SJCRH30 (cell line): ENCODE measurements around the gene SLC2A2. TPM values are rescaled to one million over a fixed set of nuclear protein-coding genes. Genes with fewer than 3 reads are reported as not detected.
A peak's percentile ranks its signal among the peaks of the same experiment; 100 is the strongest.
"Not testable (repeated sequence)": the region's sequence is repeated elsewhere in the genome, so short reads cannot be mapped to it uniquely, and the experiment has no call there.

Source experiments
- DNase-seq, 2 experiments: peaks; one replicate each; pipeline ENCODE4 v3.0.0-alpha.2; 2015 to 2020
- H3K27ac ChIP-seq: fragments of 250-450 bp; sonication (Bioruptor Pico); 2 replicates; pipeline ENCODE4 v1.5.1; 2020; ENCODE audit warnings: mild to moderate bottlenecking, moderate library complexity
- H3K27me3 ChIP-seq: fragments of 250-450 bp; sonication (Bioruptor Pico); 2 replicates; pipeline ENCODE4 v1.5.1; 2020; ENCODE audit warnings: mild to moderate bottlenecking, moderate library complexity
- H3K36me3 ChIP-seq: fragments of 250-450 bp; sonication (Bioruptor Pico); 2 replicates; pipeline ENCODE4 v1.5.1; 2020; ENCODE audit warnings: mild to moderate bottlenecking, moderate library complexity
- H3K4me1 ChIP-seq: fragments of 250-450 bp; sonication (Bioruptor Pico); 2 replicates; pipeline ENCODE4 v1.5.1; 2020; ENCODE audit warnings: mild to moderate bottlenecking, moderate library complexity
- H3K4me3 ChIP-seq: fragments of 250-450 bp; sonication (Bioruptor Pico); 2 replicates; pipeline ENCODE4 v1.5.1; 2020; ENCODE audit warnings: mild to moderate bottlenecking, moderate library complexity
- H3K9me3 ChIP-seq: fragments of 250-450 bp; sonication (Bioruptor Pico); replicated peaks from 2 replicates; pipeline ENCODE4 v1.5.1; 2020; ENCODE audit warnings: mild to moderate bottlenecking, moderate library complexity
- total RNA-seq: library from RNA; depleted of rRNA; stranded (reverse); fragments of >200 nt; shearing (Covaris generic); gene quantifications from 2 replicates; pipeline ENCODE4 v1.2.3, GENCODE V29; 2014

Gene SLC2A2
- total RNA-seq, 1 experiment from 2014 or later = not detected

DNA sequence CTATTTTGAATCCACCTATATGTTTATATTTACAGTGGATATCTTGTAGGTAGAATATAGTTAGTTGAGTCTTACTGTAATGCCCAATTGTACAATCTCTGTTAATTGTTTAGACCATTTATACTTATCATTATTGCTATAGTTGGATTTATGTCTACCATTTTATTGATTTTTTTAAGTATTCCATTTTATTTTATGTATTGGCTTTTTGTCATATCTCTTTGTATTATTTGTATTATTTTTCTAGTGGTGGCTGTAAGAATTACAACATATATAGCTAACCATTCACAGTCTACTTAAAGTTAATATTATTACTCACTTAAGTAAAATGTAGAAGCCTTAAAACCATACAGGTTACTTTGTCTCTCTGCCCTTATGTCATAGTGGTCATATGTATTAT lies 46.1 kb downstream of the SLC2A2 start:
- Histone ChIP-seq H3K27me3 (no peaks in the 10 kb centered on the region), H3K4me3 (no peak overlapping the region), H3K27ac (no peak overlapping the region), H3K9me3 (no peaks in the 10 kb centered on the region), H3K4me1 (no peaks in the 10 kb centered on the region), H3K36me3 (no peaks in the 10 kb centered on the region)
- no peak for DNase-seq

GRCh38 chr3:170977949-170978745 lies 48.4 kb downstream of the SLC2A2 start:
- Histone ChIP-seq H3K36me3 (no peaks in the 10 kb centered on the region), H3K27ac (no peak overlapping the region), H3K4me1 (no peaks in the 10 kb centered on the region), H3K4me3 (no peak overlapping the region), H3K27me3 (no peaks in the 10 kb centered on the region), H3K9me3 (no peaks in the 10 kb centered on the region)
- DNase-seq = no peak

GRCh38 chr3:170976190-170976519 lies 50.4 kb downstream of the SLC2A2 start:
- Histone ChIP-seq H3K9me3 (no peaks in the 10 kb centered on the region), H3K27me3 (no peaks in the 10 kb centered on the region), H3K4me3 (no peak overlapping the region), H3K36me3 (no peaks in the 10 kb centered on the region), H3K27ac (no peak overlapping the region), H3K4me1 (no peaks in the 10 kb centered on the region)
- no peak for DNase-seq

GRCh38 chr3:170975283-170976189 lies 51.0 kb downstream of the SLC2A2 start:
- H3K9me3 ChIP-seq = no peaks in the 10 kb centered on the region
- H3K36me3 ChIP-seq = no peaks in the 10 kb centered on the region
- no peaks in the 10 kb centered on the region for H3K4me1 ChIP-seq
- no peak for DNase-seq
- H3K4me3 ChIP-seq = no peak overlapping the region
- H3K27ac ChIP-seq = no peak overlapping the region
- no peaks in the 10 kb centered on the region for H3K27me3 ChIP-seq

DNA sequence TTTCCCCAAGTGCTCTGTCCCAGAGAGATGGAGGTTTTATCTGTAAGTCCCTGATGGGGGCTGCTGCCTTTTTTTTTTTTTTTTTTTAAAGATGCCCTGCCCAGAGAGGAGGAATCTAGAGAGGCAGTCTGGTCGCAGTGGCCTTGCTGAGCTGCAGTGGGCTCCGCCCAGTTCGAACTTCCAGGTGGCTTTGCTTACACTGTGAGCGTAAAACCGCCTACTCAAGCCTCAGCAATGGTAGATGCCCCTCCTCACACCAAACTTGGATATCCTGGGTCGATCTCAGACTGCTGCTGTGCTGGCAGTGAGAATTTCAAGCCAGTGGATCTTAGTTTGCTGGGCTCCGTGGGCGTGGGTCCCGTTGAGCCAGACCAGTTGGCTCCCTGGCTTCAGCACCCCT lies 51.6 kb downstream of the SLC2A2 start:
- DNase-seq = no peak
- Histone ChIP-seq H3K36me3 (no peaks in the 10 kb centered on the region), H3K27me3 (no peaks in the 10 kb centered on the region), H3K4me3 (no peak overlapping the region), H3K27ac (no peak overlapping the region), H3K9me3 (no peaks in the 10 kb centered on the region), H3K4me1 (no peaks in the 10 kb centered on the region)

GRCh38 chr3:170972917-170973316 lies 53.6 kb downstream of the SLC2A2 start:
- DNase-seq, H3K27ac ChIP-seq, H3K9me3 ChIP-seq, H3K27me3 ChIP-seq, H3K36me3 ChIP-seq, H3K4me3 ChIP-seq, H3K4me1 ChIP-seq: not testable (repeated sequence)

DNA sequence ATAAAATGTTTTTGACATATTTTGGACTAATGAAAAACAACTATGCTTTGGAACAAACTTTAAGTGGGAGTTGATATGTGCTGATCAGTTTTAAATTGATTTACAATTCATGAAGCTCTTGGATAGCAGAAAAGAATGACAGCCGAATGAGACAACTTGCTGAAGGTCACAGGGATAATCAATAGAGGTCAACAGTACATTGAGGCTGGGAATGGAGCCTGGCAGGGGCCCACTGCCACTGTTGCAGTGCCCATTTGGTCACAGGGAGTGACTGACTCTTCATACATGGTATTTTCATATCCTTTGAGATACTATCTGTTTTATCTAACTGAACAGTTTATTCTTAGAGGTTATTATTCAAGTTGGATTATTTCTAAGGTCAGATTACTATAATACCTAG lies 59.4 kb downstream of the SLC2A2 start:
- no peaks in the 10 kb centered on the region for H3K36me3 ChIP-seq
- DNase-seq = no peak
- no peaks in the 10 kb centered on the region for H3K9me3 ChIP-seq
- H3K27me3 ChIP-seq = no peaks in the 10 kb centered on the region
- H3K27ac ChIP-seq = no peak overlapping the region
- H3K4me3 ChIP-seq = no peak overlapping the region
- H3K4me1 ChIP-seq = no peaks in the 10 kb centered on the region; the same call in 1 of the 2 replicates

- no peaks in the 10 kb centered on the region for H3K36me3 ChIP-seq
- H3K9me3 ChIP-seq = no peaks in the 10 kb centered on the region
- no peak for DNase-seq
- H3K4me3 ChIP-seq = no peak overlapping the region
- H3K4me1 ChIP-seq = no peaks in the 10 kb centered on the region; the same call in 1 of the 2 replicates
- H3K27ac ChIP-seq = no peak overlapping the region
- H3K27me3 ChIP-seq = no peaks in the 10 kb centered on the region
Observed at GRCh38 chr3:170966495-170966894, 60.0 kb downstream of the SLC2A2 start.

DNA sequence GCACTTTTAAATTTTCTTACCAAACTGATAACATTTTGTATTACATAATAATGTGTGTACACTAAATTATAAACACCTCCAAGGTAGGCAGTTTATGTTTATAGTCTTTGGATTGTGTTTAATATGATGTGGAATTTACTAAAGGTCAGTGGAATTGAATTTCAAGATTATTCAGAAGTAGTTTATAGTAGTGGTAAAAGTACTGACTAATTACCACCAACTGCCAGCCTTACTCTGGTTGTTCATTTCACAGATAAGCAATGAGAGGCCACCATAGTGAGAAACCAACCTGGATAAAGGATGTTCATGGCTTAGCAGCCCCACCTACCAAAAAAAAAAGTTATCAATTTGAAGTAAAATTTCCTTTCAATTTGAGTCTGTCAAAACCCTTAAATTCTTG lies 64.1 kb downstream of the SLC2A2 start:
- Histone ChIP-seq H3K4me1 (no peaks in the 10 kb centered on the region; the same call in 1 of the 2 replicates), H3K27me3 (no peaks in the 10 kb centered on the region), H3K36me3 (no peaks in the 10 kb centered on the region), H3K4me3 (no peak overlapping the region), H3K9me3 (no peaks in the 10 kb centered on the region), H3K27ac (no peak overlapping the region)
- no peak for DNase-seq

GRCh38 chr3:170961616-170962400 lies 64.7 kb downstream of the SLC2A2 start:
- Histone ChIP-seq H3K36me3 (no peaks in the 10 kb centered on the region), H3K27me3 (no peaks in the 10 kb centered on the region), H3K9me3 (no peaks in the 10 kb centered on the region), H3K4me1 (no peaks in the 10 kb centered on the region; the same call in 1 of the 2 replicates), H3K4me3 (no peak overlapping the region), H3K27ac (no peak overlapping the region)
- DNase-seq = peak in 1 of 2 experiments; percentile 52

DNA sequence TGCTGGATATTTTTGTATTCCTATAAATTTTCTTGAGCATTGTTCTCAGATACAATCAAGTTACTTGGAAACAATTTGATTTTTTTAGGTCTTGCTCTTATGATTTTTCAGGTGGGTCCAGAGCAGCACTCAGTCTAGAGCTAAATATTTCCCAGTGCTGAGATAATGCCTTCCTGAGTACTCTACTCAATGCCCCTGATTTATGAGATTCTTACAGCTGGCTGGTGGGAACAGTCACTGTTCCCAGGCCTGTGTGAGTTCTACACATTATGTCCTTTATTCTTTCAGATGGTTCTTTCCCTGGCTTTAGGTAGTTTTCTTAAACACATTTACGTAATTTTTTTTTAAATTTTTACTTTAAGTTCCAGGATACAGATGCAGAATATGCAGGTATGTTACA lies 67.1 kb downstream of the SLC2A2 start:
- Histone ChIP-seq H3K4me3 (no peak overlapping the region), H3K27me3 (no peaks in the 10 kb centered on the region), H3K9me3 (no peaks in the 10 kb centered on the region), H3K27ac (no peak overlapping the region), H3K36me3 (no peaks in the 10 kb centered on the region), H3K4me1 (peaks cover 5% of the 10 kb centered on the region)
- DNase-seq = no peak

- Histone ChIP-seq H3K4me1 (peaks cover 5% of the 10 kb centered on the region; the same call in 1 of the 2 replicates), H3K27ac (no peak overlapping the region), H3K9me3 (no peaks in the 10 kb centered on the region), H3K4me3 (no peak overlapping the region), H3K27me3 (no peaks in the 10 kb centered on the region), H3K36me3 (no peaks in the 10 kb centered on the region)
- DNase-seq = no peak
Observed at GRCh38 chr3:170956647-170957046, 69.9 kb downstream of the SLC2A2 start.

DNA sequence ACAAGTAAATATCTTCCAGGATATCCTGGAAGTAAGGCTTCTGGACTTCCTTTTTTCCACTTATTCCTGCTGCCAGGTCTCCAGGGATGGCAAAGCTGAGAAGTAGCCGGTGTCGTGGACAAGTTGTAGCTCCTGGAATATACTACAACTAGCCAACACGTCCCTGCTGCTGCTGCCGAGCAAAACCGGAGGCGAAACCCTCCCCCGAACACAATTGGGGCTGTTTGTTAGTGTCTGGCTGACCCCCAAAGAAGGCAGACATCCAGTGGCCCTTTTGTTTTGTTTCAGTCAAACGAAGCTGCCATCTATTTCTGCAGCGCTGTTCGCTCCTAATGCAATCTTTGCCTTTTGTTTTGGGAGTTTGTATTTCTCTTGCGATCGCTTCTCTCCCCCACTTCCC lies 72.8 kb downstream of the SLC2A2 start:
- DNase-seq = peak; percentile 42 to 64
- no peaks in the 10 kb centered on the region for H3K36me3 ChIP-seq
- H3K27me3 ChIP-seq = no peaks in the 10 kb centered on the region
- peak overlapping the region; percentile 68 for H3K4me3 ChIP-seq
- peaks cover 5% of the 10 kb centered on the region; the same call in 1 of the 2 replicates for H3K4me1 ChIP-seq
- peak overlapping the region; percentile 86 for H3K27ac ChIP-seq
- no peaks in the 10 kb centered on the region for H3K9me3 ChIP-seq

DNA sequence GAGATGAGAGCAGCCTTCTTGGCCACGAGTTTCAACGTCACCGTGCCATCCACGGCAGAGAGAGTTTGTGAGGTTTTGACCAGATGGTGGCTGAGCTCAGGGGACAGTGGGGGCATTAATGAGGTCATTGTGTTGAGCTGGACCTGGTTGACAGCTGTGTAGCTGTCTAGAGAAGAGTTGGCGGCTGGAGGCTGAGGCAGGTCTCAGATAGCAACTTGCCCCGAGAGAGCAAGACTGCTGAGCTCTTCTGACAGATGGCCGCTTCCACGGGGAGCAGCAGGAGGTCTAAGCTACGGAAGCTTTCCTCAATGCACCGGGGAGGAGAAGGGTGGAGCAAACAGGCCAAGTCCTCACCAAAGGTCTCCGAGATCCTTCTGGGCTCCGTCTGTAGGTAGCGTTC lies 73.3 kb downstream of the SLC2A2 start:
- Histone ChIP-seq H3K4me3 (peak overlapping the region; percentile 68), H3K9me3 (no peaks in the 10 kb centered on the region), H3K4me1 (peaks cover 5% of the 10 kb centered on the region; the same call in 1 of the 2 replicates), H3K27ac (peak overlapping the region; percentile 86), H3K27me3 (no peaks in the 10 kb centered on the region), H3K36me3 (no peaks in the 10 kb centered on the region)
- DNase-seq = peak; percentile 88 to 92
